Progenitor cell of endocrine pancreas (in vitro differentiated cells): ENCODE measurements around the gene TMEM135. TPM values are rescaled to one million over a fixed set of nuclear protein-coding genes. Genes with fewer than 3 reads are reported as not detected.
"Not testable (repeated sequence)": the region's sequence is repeated elsewhere in the genome, so short reads cannot be mapped to it uniquely, and the experiment has no call there.

Source experiments
- DNase-seq: peaks from one replicate; pipeline ENCODE4 v3.0.0; 2021; ENCODE audit warnings: low spot score; ENCODE audit not compliant: unreplicated experiment
- H3K27ac Mint-ChIP-seq: 2 replicates; pipeline ENCODE4 v1.8.0; 2021; ENCODE audit warnings: mild to moderate bottlenecking, moderate library complexity, mixed read lengths
- H3K27me3 Mint-ChIP-seq: 2 replicates; pipeline ENCODE4 v1.8.0; 2021; ENCODE audit warnings: mixed read lengths
- H3K36me3 Mint-ChIP-seq: 2 replicates; pipeline ENCODE4 v1.8.0; 2022; ENCODE audit warnings: mixed read lengths; ENCODE audit not compliant: insufficient read depth
- H3K4me1 Mint-ChIP-seq: 2 replicates; pipeline ENCODE4 v1.8.0; 2021; ENCODE audit warnings: low read depth, mixed read lengths
- H3K4me3 Mint-ChIP-seq: 2 replicates; pipeline ENCODE4 v1.8.0; 2021; ENCODE audit warnings: low read depth, mild to moderate bottlenecking, moderate library complexity, mixed read lengths
- H3K9me3 Mint-ChIP-seq: 2 replicates; pipeline ENCODE4 v1.8.0; 2021; ENCODE audit warnings: low read depth, mixed read lengths
- total RNA-seq: library from RNA; stranded (reverse); gene quantifications from 2 replicates; pipeline ENCODE4 v1.2.1, GENCODE V29; 2021
- TF ChIP-seq, protein P1 (sequence below): fragments of 200-600 bp; sonication (generic); IDR thresholded peaks from one replicate; pipeline ENCODE4 v1.5.0; 2021; ENCODE audit warnings: antibody characterized with exemption, mild to moderate bottlenecking; ENCODE audit not compliant: unreplicated experiment

The TMEM135 gene
- total RNA-seq, 1 donor from 2014 or later = 33.0 TPM

GRCh38 chr11:87181143-87181542 is 143.4 kb downstream of the TMEM135 start:
- Mint-ChIP-seq H3K4me3 (no peak overlapping the region), H3K27me3 (no peaks in the 10 kb centered on the region), H3K4me1 (no peaks in the 10 kb centered on the region), H3K36me3 (peaks cover 14% of the 10 kb centered on the region), H3K9me3 (no peaks in the 10 kb centered on the region), H3K27ac (no peak overlapping the region)
- DNase-seq = no peak
- TF ChIP-seq, protein P1, sequence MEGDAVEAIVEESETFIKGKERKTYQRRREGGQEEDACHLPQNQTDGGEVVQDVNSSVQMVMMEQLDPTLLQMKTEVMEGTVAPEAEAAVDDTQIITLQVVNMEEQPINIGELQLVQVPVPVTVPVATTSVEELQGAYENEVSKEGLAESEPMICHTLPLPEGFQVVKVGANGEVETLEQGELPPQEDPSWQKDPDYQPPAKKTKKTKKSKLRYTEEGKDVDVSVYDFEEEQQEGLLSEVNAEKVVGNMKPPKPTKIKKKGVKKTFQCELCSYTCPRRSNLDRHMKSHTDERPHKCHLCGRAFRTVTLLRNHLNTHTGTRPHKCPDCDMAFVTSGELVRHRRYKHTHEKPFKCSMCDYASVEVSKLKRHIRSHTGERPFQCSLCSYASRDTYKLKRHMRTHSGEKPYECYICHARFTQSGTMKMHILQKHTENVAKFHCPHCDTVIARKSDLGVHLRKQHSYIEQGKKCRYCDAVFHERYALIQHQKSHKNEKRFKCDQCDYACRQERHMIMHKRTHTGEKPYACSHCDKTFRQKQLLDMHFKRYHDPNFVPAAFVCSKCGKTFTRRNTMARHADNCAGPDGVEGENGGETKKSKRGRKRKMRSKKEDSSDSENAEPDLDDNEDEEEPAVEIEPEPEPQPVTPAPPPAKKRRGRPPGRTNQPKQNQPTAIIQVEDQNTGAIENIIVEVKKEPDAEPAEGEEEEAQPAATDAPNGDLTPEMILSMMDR = no peak

- H3K4me3 Mint-ChIP-seq = no peak overlapping the region
- no peaks in the 10 kb centered on the region for H3K9me3 Mint-ChIP-seq
- H3K36me3 Mint-ChIP-seq = no peaks in the 10 kb centered on the region
- H3K4me1 Mint-ChIP-seq = no peaks in the 10 kb centered on the region
- H3K27ac Mint-ChIP-seq = no peak overlapping the region
- no peak for DNase-seq
- TF ChIP-seq, protein P1 = no peak
- H3K27me3 Mint-ChIP-seq = no peaks in the 10 kb centered on the region
These were observed 147.5 kb downstream of the TMEM135 start for GRCh38 chr11:87185228-87185627.

DNA sequence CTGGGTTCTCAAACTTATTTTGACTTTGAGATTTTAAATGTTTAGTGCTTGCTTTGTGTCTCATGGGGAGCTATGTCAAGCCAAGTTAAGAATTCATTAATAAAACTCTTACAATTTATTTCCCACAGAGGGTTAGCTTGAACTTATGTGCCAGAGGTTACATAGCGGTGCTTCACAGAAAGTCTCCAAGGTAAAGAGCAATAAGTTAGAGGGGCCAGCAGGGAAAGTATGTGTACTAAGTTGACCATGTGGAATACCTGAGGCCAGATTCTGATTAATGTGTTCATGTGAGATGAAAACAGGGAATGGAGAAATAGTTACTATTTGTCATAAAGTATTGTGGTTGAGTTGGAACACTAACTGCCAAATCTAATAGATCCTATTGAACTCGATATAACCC is 149.3 kb downstream of the TMEM135 start:
- TF ChIP-seq, protein P1 = no peak
- Mint-ChIP-seq H3K9me3 (no peaks in the 10 kb centered on the region), H3K27me3 (no peaks in the 10 kb centered on the region), H3K36me3 (peaks cover 1% of the 10 kb centered on the region), H3K4me1 (no peaks in the 10 kb centered on the region), H3K4me3 (no peak overlapping the region), H3K27ac (no peak overlapping the region)
- DNase-seq = no peak

DNA sequence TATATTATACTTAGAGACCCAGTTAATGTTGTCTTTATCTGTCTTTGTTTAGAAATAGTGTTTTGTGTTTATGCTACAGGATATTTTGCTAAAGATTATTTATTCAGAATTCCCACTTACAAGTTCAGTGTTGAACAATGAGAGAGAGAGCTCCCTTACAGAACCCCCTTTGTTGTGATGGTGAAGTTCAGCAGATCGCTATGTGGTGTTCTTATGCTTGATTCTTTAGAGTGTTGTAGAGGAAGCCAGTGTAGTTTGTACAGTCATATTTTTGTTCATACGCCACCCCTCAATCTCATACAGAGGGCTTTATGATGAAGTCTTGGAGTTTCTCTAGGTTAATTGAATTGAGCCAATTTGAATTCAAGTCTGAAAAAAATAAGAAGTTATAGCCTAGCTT is 150.2 kb downstream of the TMEM135 start:
- Mint-ChIP-seq H3K27ac (no peak overlapping the region), H3K4me3 (no peak overlapping the region), H3K36me3 (peaks cover 1% of the 10 kb centered on the region)

GRCh38 chr11:87188396-87188795 is 150.7 kb downstream of the TMEM135 start:
- H3K9me3 Mint-ChIP-seq, H3K36me3 Mint-ChIP-seq, DNase-seq, H3K4me3 Mint-ChIP-seq, H3K27ac Mint-ChIP-seq, H3K4me1 Mint-ChIP-seq, H3K27me3 Mint-ChIP-seq: not testable (repeated sequence)

More for the DNA sequence above, 150.2 kb downstream of the TMEM135 start:
- Mint-ChIP-seq H3K9me3 (no peaks in the 10 kb centered on the region), H3K27me3 (no peaks in the 10 kb centered on the region), H3K4me1 (no peaks in the 10 kb centered on the region)
- TF ChIP-seq, protein P1 = no peak
- DNase-seq = no peak

DNA sequence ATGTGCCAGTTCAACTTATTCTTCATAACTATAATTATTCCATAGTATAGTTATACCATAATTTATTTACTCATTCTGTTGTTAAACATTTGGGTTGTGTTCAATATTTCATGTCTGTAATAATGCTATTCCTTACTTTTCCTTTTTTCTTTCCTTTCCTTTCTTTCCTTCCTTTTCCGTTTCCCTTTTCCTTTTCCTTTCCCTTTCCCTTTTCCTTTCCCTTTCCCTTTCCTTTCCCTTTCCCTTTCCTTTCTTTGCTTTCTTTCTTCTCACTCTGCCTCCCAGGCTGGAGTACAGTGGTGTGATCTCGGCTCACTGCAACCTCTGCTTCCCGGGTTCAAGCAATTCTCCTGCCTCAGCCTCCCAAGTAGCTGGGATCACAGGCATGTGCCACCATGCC is 151.2 kb downstream of the TMEM135 start:
- not testable (repeated sequence) for H3K27me3 Mint-ChIP-seq, DNase-seq, H3K4me1 Mint-ChIP-seq, H3K27ac Mint-ChIP-seq, H3K4me3 Mint-ChIP-seq, H3K9me3 Mint-ChIP-seq, H3K36me3 Mint-ChIP-seq
